A673 (cell line): Measurements from ENCODE around the gene PVALB. TPM values are rescaled to one million over a fixed set of nuclear protein-coding genes. Genes with fewer than 3 reads are reported as not detected.

ENCODE experiments used
- BruUV-seq: library from RNA; stranded (reverse); fragments of 400-500 nt; replicated peaks from 2 replicates; lab custom pipeline; 2021; lab: Mats Ljungman, UMichigan
- CTCF ChIA-PET: fragments of 300-600 bp; sonication (Branson Sonifier 250); formaldehyde crosslinking; loops from one replicate; lab custom pipeline; 2022; ENCODE audit warnings: antibody characterized with exemption; lab: Charles Lee
- POLR2A ChIA-PET: fragments of 300-600 bp; sonication (Branson Sonifier 250); formaldehyde crosslinking; loops from one replicate; lab custom pipeline; 2022; ENCODE audit warnings: antibody characterized with exemption; ENCODE audit not compliant: low non-redundant PET; lab: Charles Lee
- DNase-seq: peaks from one replicate; pipeline ENCODE4 v3.0.0-alpha.2; 2015; ENCODE audit warnings: low spot score
- H3K27ac ChIP-seq: fragments of 200-600 bp; sonication (generic); 2 replicates; pipeline ENCODE4 v1.5.1; 2016; ENCODE audit warnings: mixed run types, low read depth, mild to moderate bottlenecking, mixed read lengths, antibody characterized with exemption, low read length; ENCODE audit not compliant: poor library complexity, severe bottlenecking
- H3K27me3 ChIP-seq: fragments of 200-600 bp; sonication (generic); replicated peaks from 2 replicates; pipeline ENCODE4 v1.6.1; 2017; ENCODE audit warnings: mixed run types, low read depth, mild to moderate bottlenecking, mixed read lengths, antibody characterized with exemption, low read length; ENCODE audit not compliant: insufficient read depth, poor library complexity
- H3K36me3 ChIP-seq: fragments of 200-600 bp; sonication (generic); 2 replicates; pipeline ENCODE4 v1.6.1; 2016; ENCODE audit warnings: mixed run types, mild to moderate bottlenecking, mixed read lengths, antibody characterized with exemption, low read length; ENCODE audit not compliant: insufficient read depth, poor library complexity, severe bottlenecking
- H3K4me1 ChIP-seq: fragments of 200-600 bp; sonication (generic); 2 replicates; pipeline ENCODE4 v1.6.1; 2017; ENCODE audit warnings: mixed run types, mild to moderate bottlenecking, mixed read lengths, antibody characterized with exemption, low read length; ENCODE audit not compliant: insufficient read depth, poor library complexity, severe bottlenecking
- H3K4me3 ChIP-seq: fragments of 200-600 bp; sonication (generic); 2 replicates; pipeline ENCODE4 v1.5.1; 2016; ENCODE audit warnings: low read depth, mixed run types, mild to moderate bottlenecking, mixed read lengths, low read length; ENCODE audit not compliant: poor library complexity, severe bottlenecking
- H3K9me3 ChIP-seq: fragments of 200-600 bp; sonication (generic); 2 replicates; pipeline ENCODE4 v1.6.1; 2016; ENCODE audit warnings: mixed run types, low read depth, mild to moderate bottlenecking, mixed read lengths, antibody characterized with exemption, low read length; ENCODE audit not compliant: poor library complexity, severe bottlenecking
- EZH2 ChIP-seq: fragments of 200-600 bp; sonication (generic); IDR thresholded peaks from 2 replicates; pipeline ENCODE4 v1.6.1; 2017; ENCODE audit warnings: borderline replicate concordance, low read depth, mild to moderate bottlenecking, mixed read lengths, antibody characterized with exemption, low read length; ENCODE audit not compliant: poor library complexity, severe bottlenecking
- intact Hi-C: fragments of 100-400 bp; cut with micrococcal nuclease; formaldehyde crosslinking; loops from one replicate; pipeline ENCODE4 v1.10.0; 2022; ENCODE audit not compliant: unreplicated experiment
- total RNA-seq: library from RNA; stranded (reverse); gene quantifications from 2 replicates; pipeline ENCODE4 v1.2.3, GENCODE V29; 2021
- TF ChIP-seq, protein P1 (sequence below): fragments of 300-800, 200-600 bp; sonication (generic); conservative IDR thresholded peaks from 2 replicates; pipeline ENCODE4 v1.5.1; 2017; ENCODE audit warnings: low read depth, mild to moderate bottlenecking, antibody characterized with exemption, low read length, moderate library complexity, mixed read lengths

Gene PVALB
- total RNA-seq, 1 experiment from 2014 or later, result not detected

- no peak for DNase-seq
- ChIA-PET POLR2A (no interaction called here), CTCF (no interaction called here)
- intact Hi-C loops, result no loop called here
- Histone ChIP-seq H3K27ac (no peak within 1 kb of the TSS), H3K4me3 (no peak within 1 kb of the TSS), H3K9me3 (no peaks in the 10 kb centered on the region), H3K4me1 (no peaks in the 10 kb centered on the region), H3K36me3 (no peaks in the 10 kb centered on the region), H3K27me3 (peaks cover 19% of the 10 kb centered on the region)
- BruUV-seq, result no TSS peak
- TF ChIP-seq, protein P1, sequence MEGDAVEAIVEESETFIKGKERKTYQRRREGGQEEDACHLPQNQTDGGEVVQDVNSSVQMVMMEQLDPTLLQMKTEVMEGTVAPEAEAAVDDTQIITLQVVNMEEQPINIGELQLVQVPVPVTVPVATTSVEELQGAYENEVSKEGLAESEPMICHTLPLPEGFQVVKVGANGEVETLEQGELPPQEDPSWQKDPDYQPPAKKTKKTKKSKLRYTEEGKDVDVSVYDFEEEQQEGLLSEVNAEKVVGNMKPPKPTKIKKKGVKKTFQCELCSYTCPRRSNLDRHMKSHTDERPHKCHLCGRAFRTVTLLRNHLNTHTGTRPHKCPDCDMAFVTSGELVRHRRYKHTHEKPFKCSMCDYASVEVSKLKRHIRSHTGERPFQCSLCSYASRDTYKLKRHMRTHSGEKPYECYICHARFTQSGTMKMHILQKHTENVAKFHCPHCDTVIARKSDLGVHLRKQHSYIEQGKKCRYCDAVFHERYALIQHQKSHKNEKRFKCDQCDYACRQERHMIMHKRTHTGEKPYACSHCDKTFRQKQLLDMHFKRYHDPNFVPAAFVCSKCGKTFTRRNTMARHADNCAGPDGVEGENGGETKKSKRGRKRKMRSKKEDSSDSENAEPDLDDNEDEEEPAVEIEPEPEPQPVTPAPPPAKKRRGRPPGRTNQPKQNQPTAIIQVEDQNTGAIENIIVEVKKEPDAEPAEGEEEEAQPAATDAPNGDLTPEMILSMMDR, result no peak
- TF ChIP-seq EZH2, result no peak
Measured at GRCh38 chr22:36860821-36861659, 44.2 kb upstream of the PVALB start, which contains the start of gene NCF4. Gene NCF4, plus strand, starts transcription at chr22:36861006. Its CDS starts 166 bp downstream, at chr22:36861172.

- ChIA-PET CTCF (interaction anchor here (0.5 kb wide), 1 partner anchor 206 kb away, joined by 3 read pairs; no protein-coding TSS in a partner anchor), POLR2A (no interaction called here)
- Histone ChIP-seq H3K4me3 (no peak overlapping the region), H3K27ac (no peak overlapping the region), H3K36me3 (no peaks in the 10 kb centered on the region), H3K27me3 (peaks cover 13% of the 10 kb centered on the region), H3K4me1 (no peaks in the 10 kb centered on the region), H3K9me3 (no peaks in the 10 kb centered on the region)
- BruUV-seq, result no TSS peak
- DNase-seq, result no peak
- intact Hi-C loops, result no loop called here
- no peak for TF ChIP-seq EZH2
- TF ChIP-seq, protein P1, result no peak
Measured at GRCh38 chr22:36860438-36860820, 43.6 kb upstream of the PVALB start.

- no peak for DNase-seq
- ChIA-PET CTCF (interaction anchor here (0.5 kb wide), 1 partner anchor 206 kb away, joined by 3 read pairs; no protein-coding TSS in a partner anchor), POLR2A (no interaction called here)
- BruUV-seq, result no TSS peak
- TF ChIP-seq, protein P1, result no peak
- TF ChIP-seq EZH2, result no peak
- Histone ChIP-seq H3K4me3 (no peak overlapping the region), H3K27me3 (peaks cover 12% of the 10 kb centered on the region), H3K36me3 (no peaks in the 10 kb centered on the region), H3K4me1 (no peaks in the 10 kb centered on the region), H3K27ac (no peak overlapping the region), H3K9me3 (no peaks in the 10 kb centered on the region)
- intact Hi-C loops, result no loop called here
Measured at GRCh38 chr22:36860017-36860416, 43.2 kb upstream of the PVALB start.
